GM13977 (cell line): Measurements from ENCODE around the gene GTPBP4.
"Not testable (repeated sequence)": the region's sequence is repeated elsewhere in the genome, so short reads cannot be mapped to it uniquely, and the experiment has no call there.

Experiments
- DNase-seq: peaks from one replicate; pipeline ENCODE4 v3.0.0; 2012; ENCODE audit warnings: low spot score
- in situ Hi-C: fragments of 300-500 bp; cut with MboI; formaldehyde crosslinking; loops from one replicate; pipeline ENCODE4 v1.12.0; 2022; ENCODE audit warnings: low sequenced_read_pairs, low pct_unique_long_range_greater_than_20kb, mixed read lengths, inconsistent platforms; ENCODE audit not compliant: unreplicated experiment
- TF ChIP-seq, protein P1 (sequence below): IDR thresholded peaks from 2 replicates; pipeline ENCODE4 v1.5.1; 2012; ENCODE audit warnings: mild to moderate bottlenecking, control low read depth; ENCODE audit not compliant: insufficient read depth; ENCODE audit errors: extremely low read depth, missing control alignments

Gene GTPBP4

GRCh38 chr10:1009071-1009494 lies 20.8 kb downstream of the GTPBP4 start:
- no peak for DNase-seq
- in situ Hi-C loops, result no loop called here
- TF ChIP-seq, protein P1, sequence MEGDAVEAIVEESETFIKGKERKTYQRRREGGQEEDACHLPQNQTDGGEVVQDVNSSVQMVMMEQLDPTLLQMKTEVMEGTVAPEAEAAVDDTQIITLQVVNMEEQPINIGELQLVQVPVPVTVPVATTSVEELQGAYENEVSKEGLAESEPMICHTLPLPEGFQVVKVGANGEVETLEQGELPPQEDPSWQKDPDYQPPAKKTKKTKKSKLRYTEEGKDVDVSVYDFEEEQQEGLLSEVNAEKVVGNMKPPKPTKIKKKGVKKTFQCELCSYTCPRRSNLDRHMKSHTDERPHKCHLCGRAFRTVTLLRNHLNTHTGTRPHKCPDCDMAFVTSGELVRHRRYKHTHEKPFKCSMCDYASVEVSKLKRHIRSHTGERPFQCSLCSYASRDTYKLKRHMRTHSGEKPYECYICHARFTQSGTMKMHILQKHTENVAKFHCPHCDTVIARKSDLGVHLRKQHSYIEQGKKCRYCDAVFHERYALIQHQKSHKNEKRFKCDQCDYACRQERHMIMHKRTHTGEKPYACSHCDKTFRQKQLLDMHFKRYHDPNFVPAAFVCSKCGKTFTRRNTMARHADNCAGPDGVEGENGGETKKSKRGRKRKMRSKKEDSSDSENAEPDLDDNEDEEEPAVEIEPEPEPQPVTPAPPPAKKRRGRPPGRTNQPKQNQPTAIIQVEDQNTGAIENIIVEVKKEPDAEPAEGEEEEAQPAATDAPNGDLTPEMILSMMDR, result no peak

- in situ Hi-C loops, DNase-seq: not testable (repeated sequence)
Observed at GRCh38 chr10:1009947-1010346, 21.7 kb downstream of the GTPBP4 start.

- DNase-seq, result no peak
- in situ Hi-C loops, result no loop called here
- TF ChIP-seq, protein P1, result no peak
Observed at GRCh38 chr10:1010703-1011102, 22.5 kb downstream of the GTPBP4 start.

DNA sequence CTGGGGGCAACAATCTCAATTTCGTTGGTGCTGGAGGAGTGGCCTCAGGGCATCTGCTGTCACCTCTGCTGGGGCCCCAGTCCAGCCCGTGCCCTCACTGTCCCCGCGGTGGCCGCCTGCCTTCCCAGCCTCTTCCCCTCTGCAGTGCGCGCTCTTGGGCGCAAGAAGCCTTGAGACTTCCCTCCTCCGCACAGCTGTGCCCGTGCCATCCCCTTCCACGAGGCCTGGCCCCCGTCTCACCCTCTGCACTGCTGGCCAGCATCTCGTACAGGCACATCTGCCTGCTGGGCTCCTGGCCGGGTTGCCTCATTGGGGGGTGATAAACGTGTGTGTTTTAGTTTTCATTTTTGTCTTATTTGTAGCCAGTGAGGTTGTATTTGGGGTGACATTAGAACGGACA lies 23.5 kb downstream of the GTPBP4 start:
- in situ Hi-C loops, result no loop called here

GRCh38 chr10:1015688-1016087 lies 27.5 kb downstream of the GTPBP4 start:
- DNase-seq, result no peak
- TF ChIP-seq, protein P1, result no peak
- in situ Hi-C loops, result no loop called here

More for the DNA sequence above, 23.5 kb downstream of the GTPBP4 start:
- TF ChIP-seq, protein P1, result no peak
- DNase-seq, result no peak

- in situ Hi-C loops, result no loop called here
- TF ChIP-seq, protein P1, result no peak
- no peak for DNase-seq
Observed at GRCh38 chr10:1019362-1019761, 31.1 kb downstream of the GTPBP4 start.

DNA sequence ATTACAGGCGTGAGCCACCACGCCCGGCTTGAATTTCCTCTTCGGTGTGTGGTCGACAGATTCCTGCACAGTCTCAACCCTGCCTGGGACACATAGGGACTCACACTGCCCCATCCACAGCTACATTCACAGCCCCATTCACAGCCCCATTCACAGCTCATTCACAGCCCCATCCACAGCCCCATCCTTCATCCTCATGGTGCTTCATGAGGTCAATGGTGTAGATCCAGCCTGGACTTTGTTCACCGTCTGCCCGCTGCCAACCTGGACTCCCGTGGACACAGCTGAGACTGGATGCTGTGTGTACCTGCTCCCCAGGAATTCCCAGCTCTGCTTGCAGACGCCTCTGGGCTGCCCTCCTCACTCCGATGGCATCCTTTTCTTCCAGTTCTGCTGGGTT lies 32.2 kb downstream of the GTPBP4 start:
- in situ Hi-C loops, result no loop called here
- no peak for DNase-seq
- TF ChIP-seq, protein P1, result no peak
